NT2/D1 (cell line): ENCODE data around the gene TAX1BP3.

ENCODE experiments used
- SUZ12 ChIP-seq: IDR thresholded peaks from 2 replicates; pipeline ENCODE4 v1.6.1; 2011; ENCODE audit not compliant: insufficient read length, insufficient read depth; ENCODE audit errors: extremely low read depth
- YY1 ChIP-seq: IDR thresholded peaks from 2 replicates; pipeline ENCODE4 v1.6.1; 2011; ENCODE audit not compliant: insufficient read length, insufficient read depth
- ZNF274 ChIP-seq: IDR thresholded peaks from 2 replicates; pipeline ENCODE4 v1.6.1; 2011; ENCODE audit warnings: mild to moderate bottlenecking, low read depth, low read length

DNA sequence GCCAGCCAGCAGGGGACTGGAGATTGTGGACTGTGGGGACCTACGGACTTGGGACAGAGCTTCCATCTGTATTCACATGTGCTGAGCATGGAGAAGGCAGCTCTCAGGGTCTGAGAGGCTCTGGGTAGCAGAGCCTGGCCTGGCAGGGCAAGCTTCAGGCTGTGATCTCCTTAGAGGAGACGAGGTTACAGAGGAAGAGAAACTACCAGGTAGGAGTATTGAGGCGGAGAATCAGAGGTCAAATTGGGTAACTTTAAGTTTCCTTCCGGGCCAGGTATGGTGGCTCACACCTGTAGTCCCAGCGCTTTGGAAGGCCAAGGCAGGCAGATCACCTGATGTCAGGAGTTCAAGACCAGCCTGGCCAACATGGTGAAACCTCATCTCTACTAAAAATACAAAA is 23.1 kb downstream of the TAX1BP3 start:
- no peak for TF ChIP-seq SUZ12
- TF ChIP-seq YY1, result no peak
- no peak for TF ChIP-seq ZNF274
